ENCODE measurements around the gene ZDHHC7. TPM values are rescaled to one million over a fixed set of nuclear protein-coding genes. Genes with fewer than 3 reads are reported as not detected.

ZDHHC7 gene
- total and polyA plus RNA-seq, 9 of the 15 experiments (the other 6 are each of a cell fraction or from before 2014, with no cell fraction given): 1.7 to 49.7 (median 37.4) TPM

DNA sequence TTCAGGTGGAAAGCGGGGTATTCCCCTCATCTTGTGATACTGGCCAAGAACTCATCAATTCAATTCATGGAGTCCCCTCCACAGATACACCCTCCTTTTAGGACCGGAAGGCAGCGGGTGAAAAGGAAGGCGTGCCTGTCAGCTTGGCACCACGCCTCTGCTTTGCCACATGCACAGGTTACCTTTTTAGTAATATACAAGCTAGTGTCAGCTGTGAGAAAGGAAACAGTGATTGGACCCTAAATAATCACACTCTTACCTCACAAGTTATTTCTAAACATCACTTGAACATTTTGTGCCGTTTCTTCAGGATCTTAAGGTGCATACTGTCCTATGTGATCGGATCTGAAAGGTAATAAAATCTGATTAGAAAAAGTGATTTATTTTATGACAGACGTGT lies 15.7 kb downstream of the ZDHHC7 start:
- WGBS (ENCODE audit: insufficient coverage, low coverage, missing lambda C conversion rate): 94% methylated on average over 8 of the region's 8 CpGs
- no peak overlapping the region for H3K27ac ChIP-seq (ENCODE audit: extremely low read depth, low read depth, low read length)

More for the DNA sequence above, 15.7 kb downstream of the ZDHHC7 start:
- Histone ChIP-seq H3K4me1 (replicated peaks in 1 of 2; ENCODE audit: control insufficient read depth in 2 of 2, insufficient read depth in 2 of 2, low read length in 2 of 2) (peaks cover 6 to 12% of the 10 kb centered on the region in 2 experiments), H3K36me3 (ENCODE audit: control insufficient read depth, insufficient read depth, low read length) (peaks cover 65% of the 10 kb centered on the region), H3K4me2 (ENCODE audit: insufficient read depth, low read length) (no peak overlapping the region), H3K4me3 (no peak overlapping the region), H3K9me1 (ENCODE audit: control insufficient read depth, insufficient read depth, low read length) (no peaks in the 10 kb centered on the region), H2AFZ (ENCODE audit: low read depth, low read length) (no peak overlapping the region), H4K20me1 (replicated peaks; ENCODE audit: control insufficient read depth, insufficient read depth, low read length) (peaks cover 2% of the 10 kb centered on the region; the same call in 1 of the 2 replicates), H3K79me2 (ENCODE audit: control insufficient read depth, insufficient read depth, low read length) (peaks cover 44% of the 10 kb centered on the region), H3K27me3 (ENCODE audit: control insufficient read depth in 2 of 2, insufficient read depth in 2 of 2, low read length in 2 of 2) (no peaks in the 10 kb centered on the region), H3K9ac (ENCODE audit: insufficient read depth in 1 of 2, low read depth in 2 of 2, low read length in 2 of 2) (no peak overlapping the region), H3K9me3 (replicated peaks; ENCODE audit: control insufficient read depth, insufficient read depth, low read depth, low read length) (no peaks in the 10 kb centered on the region)
- no peak for ATAC-seq
- FAIRE-seq: no peak
- ChIA-PET POLR2A (interaction anchor here (3.5 kb wide), 1 partner anchor 9 kb away, joined by 15 read pairs; no protein-coding TSS in a partner anchor), CTCF (ENCODE audit: low intra/inter-chr PET ratio) (no interaction called here)
- in situ Hi-C loops (cut with MboI) (no loop called here), intact Hi-C loops (cut with micrococcal nuclease) (no loop called here)
- DNase-seq (ENCODE audit: extremely low read depth in 1 of 4, low spot score in 3 of 4): no peak
- BruUV-seq (replicated peaks): no TSS peak
- TF ChIP-seq ZNF584 (CRISPR knock-in tag; IDR thresholded peaks at IDR 0.05; ENCODE audit: low read depth): peak; percentile 0; the same call in 1 of the 2 replicates
- TF ChIP-seq, protein P1, sequence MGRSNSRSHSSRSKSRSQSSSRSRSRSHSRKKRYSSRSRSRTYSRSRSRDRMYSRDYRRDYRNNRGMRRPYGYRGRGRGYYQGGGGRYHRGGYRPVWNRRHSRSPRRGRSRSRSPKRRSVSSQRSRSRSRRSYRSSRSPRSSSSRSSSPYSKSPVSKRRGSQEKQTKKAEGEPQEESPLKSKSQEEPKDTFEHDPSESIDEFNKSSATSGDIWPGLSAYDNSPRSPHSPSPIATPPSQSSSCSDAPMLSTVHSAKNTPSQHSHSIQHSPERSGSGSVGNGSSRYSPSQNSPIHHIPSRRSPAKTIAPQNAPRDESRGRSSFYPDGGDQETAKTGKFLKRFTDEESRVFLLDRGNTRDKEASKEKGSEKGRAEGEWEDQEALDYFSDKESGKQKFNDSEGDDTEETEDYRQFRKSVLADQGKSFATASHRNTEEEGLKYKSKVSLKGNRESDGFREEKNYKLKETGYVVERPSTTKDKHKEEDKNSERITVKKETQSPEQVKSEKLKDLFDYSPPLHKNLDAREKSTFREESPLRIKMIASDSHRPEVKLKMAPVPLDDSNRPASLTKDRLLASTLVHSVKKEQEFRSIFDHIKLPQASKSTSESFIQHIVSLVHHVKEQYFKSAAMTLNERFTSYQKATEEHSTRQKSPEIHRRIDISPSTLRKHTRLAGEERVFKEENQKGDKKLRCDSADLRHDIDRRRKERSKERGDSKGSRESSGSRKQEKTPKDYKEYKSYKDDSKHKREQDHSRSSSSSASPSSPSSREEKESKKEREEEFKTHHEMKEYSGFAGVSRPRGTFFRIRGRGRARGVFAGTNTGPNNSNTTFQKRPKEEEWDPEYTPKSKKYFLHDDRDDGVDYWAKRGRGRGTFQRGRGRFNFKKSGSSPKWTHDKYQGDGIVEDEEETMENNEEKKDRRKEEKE (IDR thresholded peaks at IDR 0.05; ENCODE audit: borderline replicate concordance in 1 of 2, control insufficient read depth in 1 of 2, low read depth in 2 of 2, low read length in 1 of 2): no peak

Measured in K562 (cell line).